SK-N-SH (cell line): ENCODE data around the gene SEC31B. TPM values are rescaled to one million over a fixed set of nuclear protein-coding genes. Genes with fewer than 3 reads are reported as not detected.

ENCODE experiments used
- CTCF ChIA-PET: fragments of 300-600, 350-600 bp; formaldehyde crosslinking; extraction: SDS; loops from one replicate; lab custom pipeline; 2021; lab: Yijun Ruan, JAX
- POLR2A ChIA-PET: fragments of 350-600 bp; sonication (Branson Sonifier 250); formaldehyde crosslinking; extraction: SDS; loops from one replicate; lab custom pipeline; 2020; ENCODE audit warnings: antibody characterized with exemption, inconsistent platforms; lab: Yijun Ruan, JAX
- DNase-seq: peaks from one replicate; pipeline ENCODE4 v3.0.0; 2012
- H2AFZ ChIP-seq: fragments of 200-600 bp; sonication (generic); 2 replicates; pipeline ENCODE4 v1.8.1; 2016; ENCODE audit warnings: antibody characterized with exemption, mild to moderate bottlenecking, low read depth
- H3F3A ChIP-seq: fragments of 200-600 bp; sonication (generic); replicated peaks from 2 replicates; pipeline ENCODE3; 2016; ENCODE audit warnings: antibody characterized with exemption, mild to moderate bottlenecking; ENCODE audit not compliant: insufficient read depth
- H3K27ac ChIP-seq, 2 experiments: fragments of 200-500 bp in 1 of 2; fragments of 200-600 bp in 1 of 2; sonication (Bioruptor generic) in 1 of 2; sonication (generic), shearing (Covaris generic) in 1 of 2; 2 replicates each; pipeline versions ENCODE4 v1.5.1 to v1.6.1; 2014 to 2016; ENCODE audit warnings: low read depth in 2 of 2, inconsistent platforms in 1 of 2, low read length in 1 of 2, mild to moderate bottlenecking in 1 of 2, mixed read lengths in 1 of 2
- H3K27me3 ChIP-seq: fragments of 200-600 bp; sonication (generic), shearing (Covaris generic); 2 replicates; pipeline ENCODE4 v1.6.1; 2016; ENCODE audit warnings: mixed run types; ENCODE audit not compliant: insufficient read depth
- H3K36me3 ChIP-seq, 2 experiments: fragments of 200-500 bp in 1 of 2; fragments of 200-600 bp in 1 of 2; sonication (Bioruptor generic) in 1 of 2; sonication (generic) in 1 of 2; replicated peaks in 1 of 2; 2 replicates each; pipeline versions ENCODE3 to v1.5.1; 2014 to 2016; ENCODE audit warnings: low read length in 1 of 2, mild to moderate bottlenecking in 1 of 2; ENCODE audit not compliant: insufficient read depth in 2 of 2, control insufficient read depth in 1 of 2
- H3K4me1 ChIP-seq, 2 experiments: fragments of 200-500 bp in 1 of 2; fragments of 200-600 bp in 1 of 2; sonication (Bioruptor generic) in 1 of 2; sonication (generic), shearing (Covaris generic) in 1 of 2; 2 replicates each; pipeline versions ENCODE4 v1.5.1 to v1.6.1; 2014 to 2016; ENCODE audit warnings: low read depth in 1 of 2, low read length in 1 of 2, mixed run types in 1 of 2; ENCODE audit not compliant: insufficient read depth in 2 of 2, control insufficient read depth in 1 of 2
- H3K4me2 ChIP-seq: fragments of 200-600 bp; sonication (generic), shearing (Covaris generic); 2 replicates; pipeline ENCODE4 v1.6.1; 2017; ENCODE audit warnings: mixed run types
- H3K4me3 ChIP-seq, 2 experiments: fragments of 200-500 bp in 1 of 2; fragments of 200-600 bp in 1 of 2; sonication (Bioruptor generic) in 1 of 2; sonication (generic), shearing (Covaris generic) in 1 of 2; 2 replicates each; pipeline versions ENCODE4 v1.5.1 to v1.8.1; 2014 to 2016; ENCODE audit warnings: low read depth in 2 of 2, inconsistent platforms in 1 of 2, low read length in 1 of 2, mild to moderate bottlenecking in 1 of 2, mixed read lengths in 1 of 2, moderate library complexity in 1 of 2
- H3K79me2 ChIP-seq: fragments of 200-600 bp; sonication (generic); 2 replicates; pipeline ENCODE4 v1.8.1; 2017; ENCODE audit warnings: mild to moderate bottlenecking; ENCODE audit not compliant: insufficient read depth
- H3K9ac ChIP-seq: fragments of 200-600 bp; sonication (generic); 2 replicates; pipeline ENCODE4 v1.6.1; 2017; ENCODE audit warnings: mixed run types
- H3K9me2 ChIP-seq: fragments of 200-600 bp; sonication (generic); 2 replicates; pipeline ENCODE4 v1.6.1; 2017; ENCODE audit warnings: mixed run types
- H3K9me3 ChIP-seq: fragments of 200-600 bp; sonication (generic); 2 replicates; pipeline ENCODE4 v1.6.1; 2017; ENCODE audit warnings: mixed run types, mild to moderate bottlenecking, moderate library complexity
- H4K20me1 ChIP-seq: fragments of 200-600 bp; sonication (generic); 2 replicates; pipeline ENCODE4 v1.6.1; 2017; ENCODE audit warnings: mild to moderate bottlenecking, mixed run types; ENCODE audit not compliant: insufficient read depth
- ELF1 ChIP-seq: IDR thresholded peaks from 2 replicates; pipeline ENCODE4 v1.4.0; 2012
- EZH2phosphoT487 ChIP-seq: fragments of 200-600 bp; sonication (generic); IDR thresholded peaks from 2 replicates; pipeline ENCODE4 v1.6.1; 2017; ENCODE audit warnings: low read depth, mixed run types, mild to moderate bottlenecking, antibody characterized with exemption, moderate library complexity, borderline replicate concordance
- FOXJ3 ChIP-seq: sonication (generic); formaldehyde crosslinking; IDR thresholded peaks from 2 replicates; pipeline ENCODE4 v1.5.1; 2020; ENCODE audit warnings: mild to moderate bottlenecking, missing genetic modification reagents
- FOXM1 ChIP-seq: IDR thresholded peaks from 2 replicates; pipeline ENCODE4 v1.4.0; 2012; ENCODE audit warnings: low read depth, mild to moderate bottlenecking
- GABPA ChIP-seq: IDR thresholded peaks from 2 replicates; pipeline ENCODE4 v1.4.0; 2012; ENCODE audit warnings: low read depth, mild to moderate bottlenecking
- GATA2 ChIP-seq: sonication (generic); formaldehyde crosslinking; IDR thresholded peaks from 2 replicates; pipeline ENCODE4 v1.5.0; 2020; ENCODE audit warnings: mild to moderate bottlenecking, missing genetic modification reagents
- MEF2A ChIP-seq: IDR thresholded peaks from 2 replicates; pipeline ENCODE4 v1.4.0; 2012; ENCODE audit warnings: low read depth, borderline replicate concordance
- NFIC ChIP-seq: IDR thresholded peaks from 2 replicates; pipeline ENCODE4 v1.4.0; 2012; ENCODE audit warnings: borderline replicate concordance
- RFX5 ChIP-seq: IDR thresholded peaks from 2 replicates; pipeline ENCODE4 v1.6.1; 2012; ENCODE audit warnings: mild to moderate bottlenecking, improper control_type of control experiment, low read length
- RXRA ChIP-seq: IDR thresholded peaks from 2 replicates; pipeline ENCODE4 v1.4.0; 2012; ENCODE audit warnings: low read depth, mild to moderate bottlenecking, borderline replicate concordance
- SMC3 ChIP-seq: IDR thresholded peaks from 2 replicates; pipeline ENCODE4 v1.6.1; 2012; ENCODE audit warnings: low read depth, low read length, improper control_type of control experiment
- TCF12 ChIP-seq: IDR thresholded peaks from 2 replicates; pipeline ENCODE4 v1.4.0; 2012
- TEAD4 ChIP-seq: IDR thresholded peaks from 2 replicates; pipeline ENCODE4 v1.4.0; 2012; ENCODE audit warnings: mild to moderate bottlenecking, borderline replicate concordance; ENCODE audit not compliant: insufficient read depth
- YY1 ChIP-seq: IDR thresholded peaks from 2 replicates; pipeline ENCODE4 v1.4.0; 2012; ENCODE audit warnings: low read depth, mild to moderate bottlenecking
- WGBS: methylation state at CpG from one replicate; pipeline ENCODE4 v1.1.6; 2017; ENCODE audit warnings: low lambda C conversion rate; 5-methylcytosine and 5-hydroxymethylcytosine counted together
- polyA plus RNA-seq, 3 experiments: library from polyadenylated mRNA; depleted of rRNA; stranded (reverse); fragments of >200 nt; gene quantifications; 2 replicates each; pipeline ENCODE4 v1.2.3, GENCODE V29; 2012
- TF ChIP-seq, protein P1 (sequence below): IDR thresholded peaks from 2 replicates; pipeline ENCODE4; 2012
- TF ChIP-seq, protein P2 (sequence below): IDR thresholded peaks from 2 replicates; pipeline ENCODE4 v1.6.1; 2012; ENCODE audit warnings: mild to moderate bottlenecking, low read depth, low read length, moderate library complexity
- TF ChIP-seq, protein P3 (sequence below): fragments of 200-600 bp; sonication (generic); IDR thresholded peaks from 2 replicates; pipeline ENCODE4 v1.6.1; 2017; ENCODE audit warnings: antibody characterized with exemption, mild to moderate bottlenecking, moderate library complexity
- TF ChIP-seq, protein P4 (sequence below): IDR thresholded peaks from 2 replicates; pipeline ENCODE4 v1.4.0; 2012; ENCODE audit warnings: low read depth

SEC31B gene
- polyA plus RNA-seq, 1 of the 3 experiments (the other 2 are of a cell fraction), result 8.8 TPM

DNA sequence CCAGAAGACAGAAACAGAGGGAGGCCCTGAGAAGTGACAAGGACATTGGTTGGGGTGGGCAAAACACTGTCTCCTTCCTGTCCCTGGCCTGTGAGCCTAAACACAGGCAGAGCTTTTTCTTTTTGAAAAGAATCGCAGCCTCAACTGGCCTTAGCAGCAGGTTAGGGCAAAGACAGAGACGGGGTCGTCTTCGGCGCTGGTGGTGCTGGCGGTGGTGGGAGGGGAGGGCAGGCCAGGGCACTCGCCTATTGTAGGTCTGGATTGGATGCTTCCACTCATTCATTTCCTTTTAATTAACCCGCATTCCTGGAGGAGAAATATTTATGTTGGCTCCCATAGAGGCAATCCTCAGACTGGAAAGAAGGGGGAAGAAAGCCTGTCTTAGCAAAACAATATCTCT lies 34.3 kb downstream of the SEC31B start:
- Histone ChIP-seq H3K9me3 (no peaks in the 10 kb centered on the region), H3K4me2 (no peak overlapping the region), H3K79me2 (no peaks in the 10 kb centered on the region), H3K27ac (no peak overlapping the region), H4K20me1 (no peaks in the 10 kb centered on the region), H2AFZ (no peak overlapping the region), H3K36me3 (peaks cover 0 to 6% of the 10 kb centered on the region in 2 experiments), H3K27me3 (peaks cover 5% of the 10 kb centered on the region; the same call in 1 of the 2 replicates), H3F3A (no peaks in the 10 kb centered on the region), H3K9me2 (no peaks in the 10 kb centered on the region), H3K4me3 (no peak overlapping the region), H3K9ac (no peak overlapping the region), H3K4me1 (peaks cover 0 to 13% of the 10 kb centered on the region in 2 experiments; a peak in 1 of 4 replicates)
- TF ChIP-seq, protein P1, sequence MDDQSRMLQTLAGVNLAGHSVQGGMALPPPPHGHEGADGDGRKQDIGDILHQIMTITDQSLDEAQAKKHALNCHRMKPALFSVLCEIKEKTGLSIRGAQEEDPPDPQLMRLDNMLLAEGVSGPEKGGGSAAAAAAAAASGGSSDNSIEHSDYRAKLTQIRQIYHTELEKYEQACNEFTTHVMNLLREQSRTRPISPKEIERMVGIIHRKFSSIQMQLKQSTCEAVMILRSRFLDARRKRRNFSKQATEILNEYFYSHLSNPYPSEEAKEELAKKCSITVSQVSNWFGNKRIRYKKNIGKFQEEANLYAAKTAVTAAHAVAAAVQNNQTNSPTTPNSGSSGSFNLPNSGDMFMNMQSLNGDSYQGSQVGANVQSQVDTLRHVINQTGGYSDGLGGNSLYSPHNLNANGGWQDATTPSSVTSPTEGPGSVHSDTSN, result no peak
- no peak for TF ChIP-seq GATA2 (CRISPR knock-in tag)
- TF ChIP-seq, protein P2, sequence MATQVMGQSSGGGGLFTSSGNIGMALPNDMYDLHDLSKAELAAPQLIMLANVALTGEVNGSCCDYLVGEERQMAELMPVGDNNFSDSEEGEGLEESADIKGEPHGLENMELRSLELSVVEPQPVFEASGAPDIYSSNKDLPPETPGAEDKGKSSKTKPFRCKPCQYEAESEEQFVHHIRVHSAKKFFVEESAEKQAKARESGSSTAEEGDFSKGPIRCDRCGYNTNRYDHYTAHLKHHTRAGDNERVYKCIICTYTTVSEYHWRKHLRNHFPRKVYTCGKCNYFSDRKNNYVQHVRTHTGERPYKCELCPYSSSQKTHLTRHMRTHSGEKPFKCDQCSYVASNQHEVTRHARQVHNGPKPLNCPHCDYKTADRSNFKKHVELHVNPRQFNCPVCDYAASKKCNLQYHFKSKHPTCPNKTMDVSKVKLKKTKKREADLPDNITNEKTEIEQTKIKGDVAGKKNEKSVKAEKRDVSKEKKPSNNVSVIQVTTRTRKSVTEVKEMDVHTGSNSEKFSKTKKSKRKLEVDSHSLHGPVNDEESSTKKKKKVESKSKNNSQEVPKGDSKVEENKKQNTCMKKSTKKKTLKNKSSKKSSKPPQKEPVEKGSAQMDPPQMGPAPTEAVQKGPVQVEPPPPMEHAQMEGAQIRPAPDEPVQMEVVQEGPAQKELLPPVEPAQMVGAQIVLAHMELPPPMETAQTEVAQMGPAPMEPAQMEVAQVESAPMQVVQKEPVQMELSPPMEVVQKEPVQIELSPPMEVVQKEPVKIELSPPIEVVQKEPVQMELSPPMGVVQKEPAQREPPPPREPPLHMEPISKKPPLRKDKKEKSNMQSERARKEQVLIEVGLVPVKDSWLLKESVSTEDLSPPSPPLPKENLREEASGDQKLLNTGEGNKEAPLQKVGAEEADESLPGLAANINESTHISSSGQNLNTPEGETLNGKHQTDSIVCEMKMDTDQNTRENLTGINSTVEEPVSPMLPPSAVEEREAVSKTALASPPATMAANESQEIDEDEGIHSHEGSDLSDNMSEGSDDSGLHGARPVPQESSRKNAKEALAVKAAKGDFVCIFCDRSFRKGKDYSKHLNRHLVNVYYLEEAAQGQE, result no peak
- TF ChIP-seq TEAD4, result no peak
- no peak for TF ChIP-seq SMC3
- no peak for TF ChIP-seq ELF1
- TF ChIP-seq MEF2A, result no peak
- TF ChIP-seq GABPA, result no peak
- no peak for TF ChIP-seq RFX5
- TF ChIP-seq, protein P3, sequence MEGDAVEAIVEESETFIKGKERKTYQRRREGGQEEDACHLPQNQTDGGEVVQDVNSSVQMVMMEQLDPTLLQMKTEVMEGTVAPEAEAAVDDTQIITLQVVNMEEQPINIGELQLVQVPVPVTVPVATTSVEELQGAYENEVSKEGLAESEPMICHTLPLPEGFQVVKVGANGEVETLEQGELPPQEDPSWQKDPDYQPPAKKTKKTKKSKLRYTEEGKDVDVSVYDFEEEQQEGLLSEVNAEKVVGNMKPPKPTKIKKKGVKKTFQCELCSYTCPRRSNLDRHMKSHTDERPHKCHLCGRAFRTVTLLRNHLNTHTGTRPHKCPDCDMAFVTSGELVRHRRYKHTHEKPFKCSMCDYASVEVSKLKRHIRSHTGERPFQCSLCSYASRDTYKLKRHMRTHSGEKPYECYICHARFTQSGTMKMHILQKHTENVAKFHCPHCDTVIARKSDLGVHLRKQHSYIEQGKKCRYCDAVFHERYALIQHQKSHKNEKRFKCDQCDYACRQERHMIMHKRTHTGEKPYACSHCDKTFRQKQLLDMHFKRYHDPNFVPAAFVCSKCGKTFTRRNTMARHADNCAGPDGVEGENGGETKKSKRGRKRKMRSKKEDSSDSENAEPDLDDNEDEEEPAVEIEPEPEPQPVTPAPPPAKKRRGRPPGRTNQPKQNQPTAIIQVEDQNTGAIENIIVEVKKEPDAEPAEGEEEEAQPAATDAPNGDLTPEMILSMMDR, result no peak
- no peak for TF ChIP-seq EZH2phosphoT487
- TF ChIP-seq FOXM1, result no peak
- no peak for TF ChIP-seq FOXJ3 (CRISPR knock-in tag)
- TF ChIP-seq, protein P4, sequence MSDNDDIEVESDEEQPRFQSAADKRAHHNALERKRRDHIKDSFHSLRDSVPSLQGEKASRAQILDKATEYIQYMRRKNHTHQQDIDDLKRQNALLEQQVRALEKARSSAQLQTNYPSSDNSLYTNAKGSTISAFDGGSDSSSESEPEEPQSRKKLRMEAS, result no peak
- no peak for TF ChIP-seq YY1
- no peak for TF ChIP-seq TCF12
- TF ChIP-seq NFIC, result no peak
- no peak for TF ChIP-seq RXRA
- no peak for DNase-seq
- WGBS, result 90% methylated on average over 8 of the region's 8 CpGs
- ChIA-PET POLR2A (no interaction called here), CTCF (interaction anchor here (2.2 to 10.3 kb wide), 4 partner anchors 25 to 54 kb away, joined by 8 to 150 read pairs (median 67); no protein-coding TSS in a partner anchor)
